Mucosa of descending colon (tissue), 3 donors: ENCODE measurements around the gene PDLIM1. TPM values are rescaled to one million over a fixed set of nuclear protein-coding genes. Genes with fewer than 3 reads are reported as not detected.

Experiments used
- ATAC-seq: fragments of 200-7000 bp; cut with Tn5 transposase; one replicate; pipeline ENCODE4 v1.9.1; 2020; ENCODE audit warnings: mild to moderate bottlenecking, moderate library complexity
- DNase-seq, 3 donors: peaks; one replicate each; pipeline ENCODE4 v3.0.0-alpha.2; 2020
- H3K36me3 ChIP-seq: fragments of 200-600 bp; one replicate; pipeline ENCODE4 v1.8.0; 2021; ENCODE audit warnings: low read depth, mild to moderate bottlenecking
- H3K4me1 ChIP-seq: fragments of 200-600 bp; one replicate; pipeline ENCODE4 v1.8.0; 2021; ENCODE audit warnings: low read depth, mild to moderate bottlenecking
- H3K4me3 ChIP-seq: fragments of 200-600 bp; one replicate; pipeline ENCODE4 v1.8.0; 2021; ENCODE audit warnings: mild to moderate bottlenecking
- H3K9me3 ChIP-seq: fragments of 200-600 bp; one replicate; pipeline ENCODE4 v1.8.0; 2021; ENCODE audit warnings: mild to moderate bottlenecking
- CTCF ChIP-seq: fragments of 200-600 bp; IDR thresholded peaks from one replicate; pipeline ENCODE4 v1.8.0; 2022; ENCODE audit warnings: antibody characterized with exemption, mild to moderate bottlenecking
- intact Hi-C, 2 donors: fragments of 100-400 bp; cut with DNase I in 1 of 2; cut with micrococcal nuclease in 1 of 2; formaldehyde crosslinking; loops; one replicate each; pipeline versions ENCODE4 v1.11.0 to v1.11.1; 2022; cut with DNase I, micrococcal nuclease
- total RNA-seq, 3 donors: library from RNA; stranded (reverse); fragmentation: NEBNext Ultra II Directional in 2 of 3; extraction: Animal tissue kit (Norgen Biotek cat#: 25700) in 2 of 3; gene quantifications; one replicate each; pipeline versions ENCODE4 v1.2.1 to v1.2.4, GENCODE V29; 2021 to 2023
- donor health status: DM: no; HTN: no; CAD: no; lungs with moderate emphysema.
- donor health status: DM: no; HTN: no; CAD: no.
- donor health status: DM: no; HTN: yes; CAD: no.

The PDLIM1 gene
- total RNA-seq, 3 donors from 2014 or later, result 177 to 434 (median 373) TPM

GRCh38 chr10:95275726-95276366 is 15.0 kb downstream of the PDLIM1 start:
- no peak for ATAC-seq

GRCh38 chr10:95273393-95274312 is 17.1 kb downstream of the PDLIM1 start:
- peaks cover 47% of the 10 kb centered on the region for H3K4me1 ChIP-seq
- intact Hi-C loops, result no loop called here
- no peaks in the 10 kb centered on the region for H3K9me3 ChIP-seq
- ATAC-seq, result peak; percentile 74
- no peak overlapping the region for H3K4me3 ChIP-seq
- no peaks in the 10 kb centered on the region for H3K36me3 ChIP-seq
- peak in 1 of 3 donors; percentile 61 for DNase-seq
- TF ChIP-seq CTCF, result no peak

More at GRCh38 chr10:95275726-95276366, 15.0 kb downstream of the PDLIM1 start:
- DNase-seq, result peak in 1 of 3 donors; percentile 40
- H3K9me3 ChIP-seq, result no peaks in the 10 kb centered on the region
- intact Hi-C loops, result no loop called here
- TF ChIP-seq CTCF, result no peak
- H3K4me3 ChIP-seq, result no peak overlapping the region
- H3K4me1 ChIP-seq, result peaks cover 67% of the 10 kb centered on the region
- no peaks in the 10 kb centered on the region for H3K36me3 ChIP-seq

GRCh38 chr10:95268438-95268837 is 22.4 kb downstream of the PDLIM1 start:
- no peaks in the 10 kb centered on the region for H3K36me3 ChIP-seq
- ATAC-seq, result no peak

DNA sequence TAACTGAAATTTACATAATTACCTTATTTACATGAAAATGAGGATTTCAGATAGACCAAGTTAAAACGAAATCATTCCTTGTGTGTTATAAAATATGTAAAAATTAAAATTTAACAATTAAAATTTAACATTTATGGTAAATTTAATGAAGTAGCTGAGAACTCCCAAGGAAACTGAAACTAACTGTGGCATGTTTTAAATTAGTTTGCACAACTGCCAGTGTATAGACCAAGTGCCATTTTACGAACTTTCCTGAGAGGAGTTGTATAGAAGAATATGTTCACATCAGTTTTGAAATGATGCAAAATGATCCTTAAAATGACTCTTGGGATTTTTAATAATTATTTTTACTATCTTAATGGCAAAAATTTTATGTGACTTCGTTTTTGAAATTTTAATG is 23.6 kb downstream of the PDLIM1 start:
- ATAC-seq (peak; percentile 48), DNase-seq (no peak)
- peaks cover 21% of the 10 kb centered on the region for H3K4me1 ChIP-seq
- no peak overlapping the region for H3K4me3 ChIP-seq
- intact Hi-C loops, result no loop called here
- no peak for TF ChIP-seq CTCF
- no peaks in the 10 kb centered on the region for H3K9me3 ChIP-seq
- H3K36me3 ChIP-seq, result no peaks in the 10 kb centered on the region

More at GRCh38 chr10:95268438-95268837, 22.4 kb downstream of the PDLIM1 start:
- TF ChIP-seq CTCF, result no peak
- H3K4me1 ChIP-seq, result peaks cover 21% of the 10 kb centered on the region
- no peaks in the 10 kb centered on the region for H3K9me3 ChIP-seq
- peak in 1 of 3 donors; percentile 14 for DNase-seq
- H3K4me3 ChIP-seq, result no peak overlapping the region
- intact Hi-C loops, result no loop called here

DNA sequence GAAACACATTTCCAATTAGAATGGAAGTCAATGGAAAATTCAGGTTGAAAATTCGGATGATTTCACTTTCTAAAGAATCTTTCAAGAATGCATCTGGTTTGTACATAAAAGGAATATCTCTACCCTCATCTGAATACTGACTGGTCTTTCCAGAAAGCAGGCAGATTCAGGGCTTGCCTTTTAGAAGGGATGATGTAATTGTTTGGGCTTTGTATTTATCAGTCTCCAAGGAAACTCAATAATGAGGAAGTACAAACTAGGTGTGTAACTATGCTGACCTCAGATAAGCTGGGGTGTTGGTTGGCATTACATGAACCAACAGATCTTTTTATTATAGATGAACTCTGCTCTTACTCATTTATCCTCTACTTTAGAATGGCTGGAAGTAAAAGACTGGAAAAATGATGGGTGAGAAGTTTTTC is 24.1 kb downstream of the PDLIM1 start:
- ATAC-seq, result peak; percentile 93
- Histone ChIP-seq H3K4me1 (peaks cover 21% of the 10 kb centered on the region), H3K4me3 (no peak overlapping the region), H3K9me3 (no peaks in the 10 kb centered on the region), H3K36me3 (no peaks in the 10 kb centered on the region)
- TF ChIP-seq CTCF, result no peak
- intact Hi-C loops, result no loop called here
- DNase-seq, result peak in 1 of 3 donors; percentile 54
